ENCODE results near the gene CHRNA9. TPM values are rescaled to one million over a fixed set of nuclear protein-coding genes. Genes with fewer than 3 reads are reported as not detected.
"Not testable (repeated sequence)": the region's sequence is repeated elsewhere in the genome, so short reads cannot be mapped to it uniquely, and the experiment has no call there.

CHRNA9 gene
- total RNA-seq, 1 experiment from 2014 or later, result 6.3 TPM

- DNase-seq (ENCODE audit: low read depth), result no peak
Measured at GRCh38 chr4:40378619-40379018, 43.5 kb downstream of the CHRNA9 start.

GRCh38 chr4:40379248-40379647, 44.1 kb downstream of the CHRNA9 start:
- DNase-seq (ENCODE audit: low read depth), result no peak

DNA sequence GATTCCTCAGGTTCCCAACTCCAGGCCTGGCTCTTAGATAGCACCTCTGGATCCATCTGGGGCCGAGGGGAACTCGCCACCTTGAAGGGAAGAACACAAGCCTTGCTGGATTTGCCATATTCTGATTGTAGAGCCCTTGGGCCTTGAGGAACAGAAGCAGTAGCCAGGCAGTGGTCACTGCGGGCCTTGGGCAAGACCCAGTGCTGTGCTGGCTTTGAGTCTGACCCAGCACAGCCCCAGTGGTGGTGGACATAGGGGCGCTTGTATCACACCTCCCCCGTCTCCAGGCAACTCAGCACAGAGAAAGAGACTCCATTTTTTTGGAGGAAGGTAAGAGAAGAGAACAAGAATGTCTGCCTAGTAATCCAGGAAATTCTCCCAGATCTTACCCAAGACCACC, 45.5 kb downstream of the CHRNA9 start:
- DNase-seq (ENCODE audit: low read depth), result no peak

DNA sequence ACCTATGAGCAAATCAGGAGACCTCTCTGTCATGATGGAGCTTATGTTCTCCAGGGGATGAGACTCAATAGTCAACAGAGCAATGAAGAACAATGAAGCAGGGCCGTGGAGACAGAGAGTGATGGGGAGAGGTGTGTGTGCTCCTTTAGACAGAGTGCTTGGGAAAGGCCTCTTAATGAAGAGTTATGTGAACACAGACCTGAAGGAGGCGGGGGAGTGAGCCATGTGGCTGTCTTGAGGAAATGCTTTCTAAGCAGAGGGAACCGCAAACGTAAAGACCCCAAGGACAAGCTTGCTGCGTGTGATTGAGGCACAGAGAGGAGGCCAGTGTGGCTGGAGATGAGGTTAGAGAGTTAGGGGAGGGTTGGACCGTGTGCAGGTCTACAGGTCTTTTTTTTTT, 53.1 kb downstream of the CHRNA9 start:
- DNase-seq (ENCODE audit: low read depth), result no peak

- no peak for DNase-seq (ENCODE audit: low read depth)
Measured at GRCh38 chr4:40389986-40390385, 54.9 kb downstream of the CHRNA9 start.

DNA sequence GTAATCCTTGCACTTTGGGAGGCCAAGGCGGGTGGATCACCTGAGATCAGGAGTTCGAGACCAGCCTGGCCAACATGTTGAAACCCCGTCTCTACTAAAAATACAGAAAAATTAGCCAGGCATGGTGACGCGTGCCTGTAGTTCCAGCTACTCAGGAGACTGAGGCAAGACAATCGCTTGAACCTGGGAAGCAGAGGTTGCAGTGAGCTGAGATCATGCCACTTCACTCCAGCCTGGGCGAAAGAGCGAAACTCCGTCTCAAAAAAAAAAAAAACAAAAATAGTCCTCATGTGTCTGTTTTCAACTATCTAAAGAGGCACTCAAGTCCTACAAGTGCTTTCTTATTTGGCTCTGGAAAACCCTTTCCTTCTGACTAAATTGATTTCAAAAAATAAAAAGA, 57.1 kb downstream of the CHRNA9 start:
- not testable (repeated sequence) for DNase-seq (ENCODE audit: low read depth)

- DNase-seq (ENCODE audit: low read depth), result no peak
Measured at GRCh38 chr4:40394236-40394635, 59.1 kb downstream of the CHRNA9 start.

GRCh38 chr4:40395166-40395900, 60.2 kb downstream of the CHRNA9 start:
- no peak for DNase-seq (ENCODE audit: low read depth)

DNA sequence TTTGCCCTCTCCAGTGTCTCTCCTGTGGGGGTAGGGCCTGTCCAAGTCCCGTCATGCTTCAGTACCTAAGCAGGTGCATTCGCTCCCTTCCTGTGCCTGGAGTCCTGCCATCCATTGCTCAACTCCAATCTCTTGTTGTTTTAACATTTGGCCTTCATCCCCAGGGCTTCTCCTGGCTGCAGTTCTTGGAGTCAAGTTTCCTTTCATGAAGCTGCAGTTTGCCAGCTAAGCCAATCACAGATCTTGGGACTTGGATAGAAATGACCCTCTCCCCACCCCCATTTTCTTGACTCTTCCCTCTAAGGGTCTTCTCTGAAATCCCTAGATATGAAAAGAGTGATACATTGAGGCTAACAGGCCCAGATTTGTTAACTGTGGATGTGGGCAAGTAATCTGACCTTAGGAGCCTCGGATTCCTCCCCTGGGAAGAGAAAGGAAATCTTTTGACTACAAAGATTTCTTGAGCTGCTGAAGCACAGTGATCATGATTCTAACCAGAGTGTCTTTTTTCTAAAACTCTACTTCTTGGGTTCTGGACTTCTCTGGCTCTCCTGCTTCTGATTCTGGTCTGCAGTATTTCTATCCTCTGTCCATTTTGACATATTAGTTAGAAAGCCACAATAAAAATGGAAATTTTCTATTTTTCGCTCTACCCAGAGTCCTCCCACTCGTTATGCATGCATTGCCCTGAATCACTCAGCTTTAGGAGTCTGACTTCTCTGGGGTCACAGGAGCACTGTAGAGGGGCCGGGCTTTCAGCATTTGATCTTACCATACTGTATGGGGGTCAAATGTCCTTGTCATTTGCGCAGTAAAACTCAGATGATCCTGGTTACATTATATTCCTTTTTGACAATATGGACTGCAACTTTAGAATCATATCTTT, 61.0 kb downstream of the CHRNA9 start:
- DNase-seq (ENCODE audit: low read depth), result peak; percentile 20

- DNase-seq (ENCODE audit: low read depth), result no peak
Measured at GRCh38 chr4:40399578-40399977, 64.4 kb downstream of the CHRNA9 start.

- DNase-seq (ENCODE audit: low read depth), result no peak
Measured at GRCh38 chr4:40401096-40401495, 66.0 kb downstream of the CHRNA9 start.

GRCh38 chr4:40401631-40402030, 66.5 kb downstream of the CHRNA9 start:
- no peak for DNase-seq (ENCODE audit: low read depth)

DNA sequence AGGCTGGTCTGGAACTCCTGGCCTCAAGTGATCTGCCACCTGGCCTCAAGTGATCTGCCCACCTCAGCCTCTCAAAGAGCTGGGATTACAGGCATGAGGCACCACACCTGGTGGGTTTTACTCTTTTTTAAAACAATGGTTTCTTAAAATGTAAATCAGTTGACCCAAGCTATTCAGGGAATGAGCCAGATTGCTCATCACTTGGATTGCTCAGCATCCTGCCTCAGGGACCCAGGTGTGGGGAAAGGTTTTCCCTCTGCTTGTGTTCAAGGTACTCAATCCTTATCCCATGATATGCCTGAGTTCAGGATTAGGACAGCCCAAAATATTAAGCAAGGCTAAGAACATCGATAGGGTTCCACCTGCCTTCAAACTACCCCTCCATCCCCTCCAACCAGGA, 67.4 kb downstream of the CHRNA9 start:
- DNase-seq (ENCODE audit: low read depth), result no peak

DNA sequence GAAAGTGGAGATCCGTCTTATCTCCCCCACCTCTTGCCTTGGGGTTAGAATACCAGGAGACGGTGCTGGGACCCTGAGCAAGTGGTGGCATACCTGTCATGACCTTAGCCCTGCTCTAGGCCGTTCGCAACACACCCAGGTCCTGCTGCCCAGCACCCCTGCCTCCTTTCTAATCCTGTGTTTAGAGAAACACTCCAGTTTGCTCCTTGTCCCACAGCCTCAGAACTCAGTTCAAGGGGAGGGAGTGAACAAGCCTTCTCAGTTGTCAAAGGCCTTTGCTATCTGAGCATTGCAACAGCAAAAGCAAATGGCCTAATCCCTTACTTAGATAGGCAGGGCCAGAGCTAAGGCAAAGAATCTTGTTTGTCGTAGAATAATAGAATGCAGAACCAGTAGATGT, 67.9 kb downstream of the CHRNA9 start:
- DNase-seq (ENCODE audit: low read depth), result no peak

Small RNA genes within 50 kb of the gene (small RNA-seq; reads per million reads assigned to genes)
- not detected for gene RNU7-74P

Other genes starting within 250 kb of the CHRNA9 start
- gene RHOH, start 138.3 kb upstream of the CHRNA9 start, total RNA-seq (2014; rRNA removed; shearing (Covaris generic)), result not detected in 2 replicates

Measured in HT1080 (cell line).